H4 (cell line): Measurements from ENCODE around the gene PRELID2. TPM values are rescaled to one million over a fixed set of nuclear protein-coding genes. Genes with fewer than 3 reads are reported as not detected.
"Not testable (repeated sequence)": the region's sequence is repeated elsewhere in the genome, so short reads cannot be mapped to it uniquely, and the experiment has no call there.

Source experiments
- DNase-seq: peaks from one replicate; pipeline ENCODE4 v3.0.0-alpha.2; 2015; ENCODE audit warnings: low spot score
- total RNA-seq: library from RNA; depleted of rRNA; stranded (reverse); fragments of >200 nt; shearing (Covaris generic); gene quantifications from 2 replicates; pipeline ENCODE4 v1.2.3, GENCODE V29; 2014

Gene PRELID2
- total RNA-seq, 1 experiment from 2014 or later = 8.9 TPM

- DNase-seq = no peak
These were observed 5.5 kb upstream of the PRELID2 start for GRCh38 chr5:145840458-145841132.

- DNase-seq = no peak
These were observed 3.1 kb upstream of the PRELID2 start for GRCh38 chr5:145838276-145838675.

- not testable (repeated sequence) for DNase-seq
These were observed 1.1 kb upstream of the PRELID2 start for GRCh38 chr5:145836241-145836640.

GRCh38 chr5:145835848-145836239, 702 bp upstream of the PRELID2 start:
- no peak for DNase-seq

GRCh38 chr5:145834554-145834916, 607 bp downstream of the PRELID2 start:
- DNase-seq = no peak

- DNase-seq = no peak
These were observed 1.4 kb downstream of the PRELID2 start for GRCh38 chr5:145833631-145834200.

GRCh38 chr5:145830594-145830993, 4.5 kb downstream of the PRELID2 start:
- no peak for DNase-seq

GRCh38 chr5:145829708-145830361, 5.3 kb downstream of the PRELID2 start:
- no peak for DNase-seq

GRCh38 chr5:145826895-145827674, 8.1 kb downstream of the PRELID2 start:
- no peak for DNase-seq

GRCh38 chr5:145825751-145826180, 9.4 kb downstream of the PRELID2 start:
- DNase-seq = peak; percentile 56

- no peak for DNase-seq
These were observed 11.1 kb downstream of the PRELID2 start for GRCh38 chr5:145824040-145824439.

GRCh38 chr5:145818604-145819003, 16.5 kb downstream of the PRELID2 start:
- no peak for DNase-seq

GRCh38 chr5:145812877-145813276, 22.3 kb downstream of the PRELID2 start:
- DNase-seq = no peak

- peak; percentile 36 for DNase-seq
These were observed 23.1 kb downstream of the PRELID2 start for GRCh38 chr5:145811834-145812625.

- DNase-seq = peak; percentile 36
These were observed 28.2 kb downstream of the PRELID2 start for GRCh38 chr5:145806923-145807322.

GRCh38 chr5:145805819-145806218, 29.3 kb downstream of the PRELID2 start:
- no peak for DNase-seq

- no peak for DNase-seq
These were observed 30.4 kb downstream of the PRELID2 start for GRCh38 chr5:145804701-145805100.

GRCh38 chr5:145803112-145804004, 31.8 kb downstream of the PRELID2 start:
- DNase-seq = no peak

- no peak for DNase-seq
These were observed 33.9 kb downstream of the PRELID2 start for GRCh38 chr5:145801195-145801594.

GRCh38 chr5:145800181-145800580, 35.0 kb downstream of the PRELID2 start:
- no peak for DNase-seq

GRCh38 chr5:145798503-145798902, 36.6 kb downstream of the PRELID2 start:
- not testable (repeated sequence) for DNase-seq
